NCI-H524 (cell line): Measurements from ENCODE around the gene NKX1-1.

Experiments used
- DNase-seq, 2 experiments: peaks; one replicate each; lab custom pipeline; 2025; lab: John Stamatoyannopoulos, UW

NKX1-1 gene

GRCh38 chr4:1416948-1417260 lies 10.7 kb upstream of the NKX1-1 start:
- DNase-seq: no peak

GRCh38 chr4:1416051-1416947 lies 10.1 kb upstream of the NKX1-1 start:
- no peak for DNase-seq

- DNase-seq: no peak
Measured at GRCh38 chr4:1415681-1415981, 9.4 kb upstream of the NKX1-1 start.

- no peak for DNase-seq
Measured at GRCh38 chr4:1414831-1415680, 8.8 kb upstream of the NKX1-1 start.

GRCh38 chr4:1413687-1414479 lies 7.6 kb upstream of the NKX1-1 start:
- no peak for DNase-seq

GRCh38 chr4:1413204-1413663 lies 7.0 kb upstream of the NKX1-1 start:
- no peak for DNase-seq

- DNase-seq: no peak
Measured at GRCh38 chr4:1412376-1413203, 6.3 kb upstream of the NKX1-1 start.

GRCh38 chr4:1411436-1412375 lies 5.5 kb upstream of the NKX1-1 start:
- peak in 1 of 2 experiments; percentile 28 for DNase-seq

GRCh38 chr4:1410491-1411325 lies 4.5 kb upstream of the NKX1-1 start:
- no peak for DNase-seq

GRCh38 chr4:1409491-1410425 lies 3.5 kb upstream of the NKX1-1 start:
- no peak for DNase-seq

GRCh38 chr4:1409079-1409478 lies 2.8 kb upstream of the NKX1-1 start:
- DNase-seq: no peak

GRCh38 chr4:1408418-1408817 lies 2.2 kb upstream of the NKX1-1 start:
- DNase-seq: peak in 1 of 2 experiments; percentile 35

- peak in 1 of 2 experiments; percentile 22 for DNase-seq
Measured at GRCh38 chr4:1407657-1408333, 1.6 kb upstream of the NKX1-1 start.

GRCh38 chr4:1406981-1407656 lies 877 bp upstream of the NKX1-1 start:
- peak in 1 of 2 experiments; percentile 25 for DNase-seq

GRCh38 chr4:1405636-1406393 lies 427 bp downstream of the NKX1-1 start:
- no peak for DNase-seq

- DNase-seq: no peak
Measured at GRCh38 chr4:1405254-1405635, 997 bp downstream of the NKX1-1 start.
